Tibial nerve (tissue), 4 donors: ENCODE data around the gene LTB. TPM values are rescaled to one million over a fixed set of nuclear protein-coding genes. Genes with fewer than 3 reads are reported as not detected.
"Not testable (repeated sequence)": the region's sequence is repeated elsewhere in the genome, so short reads cannot be mapped to it uniquely, and the experiment has no call there.

ENCODE experiments used
- DNase-seq, 2 donors: peaks; one replicate each; pipeline ENCODE4 v3.0.0-alpha.2; 2019; ENCODE audit warnings: low spot score in 2 of 2
- H3K27ac ChIP-seq, 4 donors: fragments of 200-600 bp; sonication (generic) in 3 of 4; one replicate each; pipeline ENCODE4 v1.5.1; 2017 to 2019; ENCODE audit warnings: mild to moderate bottlenecking in 1 of 4
- H3K27me3 ChIP-seq, 2 donors: fragments of 200-600 bp; sonication (generic) in 1 of 2; one replicate each; pipeline versions ENCODE4 v1.5.1 to v1.6.0; 2017 to 2019
- H3K36me3 ChIP-seq, 3 donors: fragments of 200-600 bp; sonication (generic); one replicate each; pipeline ENCODE4 v1.5.1; 2018 to 2019
- H3K4me1 ChIP-seq, 4 donors: fragments of 200-600 bp; sonication (generic) in 3 of 4; one replicate each; pipeline ENCODE4 v1.5.1; 2017 to 2019
- H3K4me3 ChIP-seq, 4 donors: fragments of 200-600 bp; sonication (generic) in 3 of 4; one replicate each; pipeline ENCODE4 v1.5.1; 2017 to 2019; ENCODE audit warnings: mild to moderate bottlenecking in 1 of 4, moderate library complexity in 1 of 4
- H3K9me3 ChIP-seq, 4 donors: fragments of 200-600 bp; sonication (generic) in 3 of 4; one replicate each; pipeline ENCODE4 v1.5.1; 2017 to 2019
- CTCF ChIP-seq, 5 experiments: fragments of 200-600 bp in 3 of 5; fragments of 450-650 bp in 2 of 5; sonication (generic) in 3 of 5; IDR thresholded peaks; one replicate each; pipeline ENCODE4 v1.5.1; 2016 to 2019; ENCODE audit warnings: antibody characterized with exemption in 5 of 5, mild to moderate bottlenecking in 3 of 5, moderate library complexity in 2 of 5
- EP300 ChIP-seq, 2 donors: sonication (generic); formaldehyde crosslinking; IDR thresholded peaks; one replicate each; pipeline ENCODE4 v1.6.1; 2017; ENCODE audit warnings: antibody characterized with exemption in 2 of 2, mild to moderate bottlenecking in 1 of 2
- POLR2A ChIP-seq, 2 donors: fragments of 450-650 bp; IDR thresholded peaks; one replicate each; pipeline ENCODE4 v1.6.1; 2017; ENCODE audit warnings: antibody characterized with exemption in 2 of 2, mild to moderate bottlenecking in 2 of 2, moderate library complexity in 2 of 2
- WGBS, 2 donors: methylation state at CpG; one replicate each; pipeline ENCODE4 v1.1.5; 2018; 5-methylcytosine and 5-hydroxymethylcytosine counted together
- total RNA-seq, 4 donors: library from RNA; depleted of rRNA; stranded (reverse); fragments of >200 nt; gene quantifications; one replicate each; pipeline ENCODE4 v1.1.0, GENCODE V29; 2016

The LTB gene
- total RNA-seq, 4 donors from 2014 or later = not detected

DNA sequence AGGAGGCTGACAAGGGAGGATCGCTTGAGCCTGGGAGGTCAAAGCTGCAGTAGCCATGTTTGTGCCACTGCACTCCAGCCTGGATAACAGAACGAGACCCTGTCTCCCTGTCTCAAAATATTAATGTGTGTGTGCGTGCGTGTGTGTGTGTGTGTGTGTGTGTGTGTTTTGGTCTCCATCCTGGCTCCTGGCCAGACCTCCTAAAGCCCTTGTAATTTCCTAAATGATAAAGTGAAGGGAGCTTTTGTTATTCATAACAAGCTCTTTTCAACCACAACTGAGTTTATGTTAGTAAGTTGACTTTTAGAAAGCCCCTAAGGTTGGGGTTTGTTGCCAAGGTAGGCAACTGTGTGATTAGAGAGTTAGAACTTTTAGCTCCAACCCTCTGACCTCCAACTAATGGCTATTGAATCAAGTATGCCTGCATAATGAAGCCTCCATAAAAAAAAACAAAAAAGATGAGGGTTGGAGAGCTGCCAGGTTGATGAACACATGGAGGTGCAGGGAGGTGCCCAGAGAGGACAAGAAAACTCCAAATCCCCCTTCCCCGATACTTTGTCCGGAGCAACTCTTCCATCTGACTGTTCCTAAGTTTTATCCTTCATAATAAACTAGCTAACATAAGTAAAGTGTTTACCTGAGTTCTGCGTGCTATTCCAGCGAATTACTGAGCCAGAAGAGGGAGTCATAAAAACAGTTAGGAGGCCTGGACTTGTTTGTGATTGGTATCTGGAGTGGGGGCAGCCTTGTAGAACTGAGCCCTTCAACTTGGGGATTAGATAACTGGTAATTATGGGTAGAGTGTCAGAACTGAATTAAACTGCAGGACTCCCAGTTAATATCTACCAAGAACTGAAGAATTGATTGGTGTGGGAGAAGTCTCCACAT, 27.5 kb upstream of the LTB start:
- Histone ChIP-seq H3K27me3 (no peaks in the 10 kb centered on the region), H3K27ac (no peak overlapping the region), H3K36me3 (no peaks in the 10 kb centered on the region), H3K4me1 (no peaks in the 10 kb centered on the region), H3K9me3 (no peaks in the 10 kb centered on the region), H3K4me3 (no peak overlapping the region)
- TF ChIP-seq POLR2A (IDR thresholded peaks at IDR 0.05) = no peak
- TF ChIP-seq EP300 (IDR thresholded peaks at IDR 0.05) = no peak
- TF ChIP-seq CTCF (IDR thresholded peaks at IDR 0.05) = no peak
- DNase-seq = no peak
- 55 to 64% methylated on average over 8 of the region's 8 CpGs for WGBS, 2 donors

DNA sequence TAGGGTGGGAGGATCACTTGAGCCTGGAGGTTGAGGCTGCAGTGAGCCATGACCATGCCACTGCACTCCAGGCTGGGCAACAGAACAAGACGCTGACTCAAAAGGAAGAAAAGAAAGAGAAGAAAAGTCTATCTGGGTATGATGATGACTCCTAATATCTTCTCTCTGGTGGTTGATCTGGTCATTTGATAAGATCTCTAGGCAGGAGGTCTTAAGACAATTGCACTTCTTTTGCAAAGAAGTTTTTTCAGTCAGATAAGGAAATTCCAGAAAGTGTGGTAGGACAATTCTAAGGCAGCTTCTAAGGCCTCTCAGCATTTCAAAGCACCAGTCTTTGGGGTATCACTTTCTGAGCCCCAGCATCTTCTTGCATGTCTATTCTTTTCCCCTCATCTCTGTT, 25.1 kb upstream of the LTB start:
- DNase-seq = no peak
- TF ChIP-seq EP300 (IDR thresholded peaks at IDR 0.05) (no peak), POLR2A (IDR thresholded peaks at IDR 0.05) (no peak), CTCF (IDR thresholded peaks at IDR 0.05) (no peak)
- 75 to 82% methylated on average over 1 of the region's 1 CpG for WGBS, 2 donors
- Histone ChIP-seq H3K4me3 (no peak overlapping the region), H3K4me1 (no peaks in the 10 kb centered on the region), H3K27ac (no peak overlapping the region), H3K9me3 (no peaks in the 10 kb centered on the region), H3K36me3 (no peaks in the 10 kb centered on the region), H3K27me3 (no peaks in the 10 kb centered on the region)

DNA sequence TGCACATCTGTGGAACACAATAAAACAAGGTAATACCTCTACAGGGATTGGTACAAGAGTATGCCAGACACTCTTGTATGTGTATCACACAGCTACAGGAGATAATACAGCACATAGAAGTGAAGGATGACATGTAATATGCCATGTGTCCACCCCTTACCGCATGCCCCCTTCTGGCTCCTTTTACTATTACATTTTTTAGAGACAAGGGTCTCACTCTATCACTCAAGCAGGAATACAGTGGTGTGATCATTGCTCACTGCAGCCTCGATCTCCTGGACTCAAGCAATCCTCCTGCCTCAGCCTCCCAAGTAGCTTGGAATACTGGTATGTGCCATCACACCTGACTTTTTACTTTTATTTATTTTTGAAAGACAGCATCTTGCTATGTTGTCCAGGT, 14.8 kb upstream of the LTB start:
- TF ChIP-seq POLR2A (IDR thresholded peaks at IDR 0.05) (no peak), EP300 (IDR thresholded peaks at IDR 0.05) (no peak), CTCF (IDR thresholded peaks at IDR 0.05) (peak in 3 of 5 experiments; percentile 34 to 40 (median 36))

DNA sequence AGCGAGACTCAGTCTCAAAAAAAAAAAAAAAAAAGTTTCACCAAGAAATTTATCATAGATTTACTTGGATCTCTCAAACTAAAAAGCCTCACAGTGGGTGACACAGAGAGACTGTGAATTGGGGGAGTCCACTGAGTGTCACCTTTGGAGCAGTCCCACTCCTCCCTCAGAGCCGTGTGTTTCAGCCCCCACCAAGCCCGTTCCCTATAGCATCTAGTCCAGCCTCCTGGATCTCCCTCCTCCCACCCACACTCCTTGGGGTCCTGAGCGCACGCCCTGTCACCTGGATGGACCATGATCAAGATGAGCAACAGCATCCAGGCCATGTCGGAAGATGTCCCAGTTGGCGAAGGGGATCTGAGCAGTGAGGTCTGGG, 10.2 kb upstream of the LTB start:
- Histone ChIP-seq H3K36me3 (no peaks in the 10 kb centered on the region), H3K27ac (peak overlapping the region in 1 of 4 donors; percentile 26), H3K4me3 (no peak overlapping the region), H3K4me1 (peaks cover 0 to 9% (median 3%) of the 10 kb centered on the region in 4 donors), H3K9me3 (no peaks in the 10 kb centered on the region), H3K27me3 (peaks cover 0 to 6% of the 10 kb centered on the region in 2 donors)
- no peak for DNase-seq
- no peak for TF ChIP-seq POLR2A (IDR thresholded peaks at IDR 0.05)
- no peak for TF ChIP-seq EP300 (IDR thresholded peaks at IDR 0.05)
- no peak for TF ChIP-seq CTCF (IDR thresholded peaks at IDR 0.05)
- 88% methylated on average over 7 of the region's 7 CpGs for WGBS, 2 donors

More for the DNA sequence above, 14.8 kb upstream of the LTB start:
- 30% methylated on average over 2 of the region's 2 CpGs for WGBS, 2 donors
- no peaks in the 10 kb centered on the region for H3K9me3 ChIP-seq
- DNase-seq = no peak
- no peaks in the 10 kb centered on the region for H3K27me3 ChIP-seq
- peaks cover 0 to 4% (median 0%) of the 10 kb centered on the region in 4 donors for H3K4me1 ChIP-seq
- no peak overlapping the region for H3K27ac ChIP-seq
- no peak overlapping the region for H3K4me3 ChIP-seq
- H3K36me3 ChIP-seq = no peaks in the 10 kb centered on the region

DNA sequence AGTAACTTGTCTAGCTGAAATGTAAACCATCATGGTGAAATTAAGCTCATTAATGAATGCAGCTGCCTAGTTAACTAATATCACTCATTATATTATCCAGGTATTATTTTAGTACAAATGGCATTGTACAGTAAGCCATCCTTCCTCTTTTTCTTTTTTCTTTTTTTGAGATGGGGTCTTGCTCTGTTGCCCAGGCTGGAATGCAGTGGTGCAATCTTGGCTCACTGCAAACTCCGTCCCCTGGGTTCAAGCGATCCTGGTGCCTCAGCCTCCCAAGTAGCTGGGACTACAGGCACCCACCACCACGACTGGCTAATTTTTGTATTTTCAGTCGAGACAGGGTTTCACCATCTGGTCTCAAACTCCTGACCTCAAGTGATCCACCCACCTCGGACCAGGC, 8.5 kb upstream of the LTB start:
- not testable (repeated sequence) for H3K27ac ChIP-seq, H3K9me3 ChIP-seq, H3K36me3 ChIP-seq, DNase-seq, H3K4me3 ChIP-seq, H3K4me1 ChIP-seq
- H3K27me3 ChIP-seq = peaks cover 0 to 11% of the 10 kb centered on the region in 2 donors
- WGBS, 2 donors = 73 to 87% methylated on average over 5 of the region's 5 CpGs
